HepG2 (cell line): ENCODE measurements around the gene RABEP2.

ENCODE experiments used
- ADNP ChIP-seq: sonication (generic); formaldehyde crosslinking; IDR thresholded peaks from 2 replicates; pipeline ENCODE4 v1.4.0; 2020; ENCODE audit warnings: missing genetic modification reagents
- AKAP8 ChIP-seq: sonication (generic); formaldehyde crosslinking; IDR thresholded peaks from 2 replicates; pipeline ENCODE4 v1.5.1; 2020; ENCODE audit warnings: mild to moderate bottlenecking, missing genetic modification reagents
- BATF2 ChIP-seq: sonication (generic); formaldehyde crosslinking; IDR thresholded peaks from 2 replicates; pipeline ENCODE4 v1.8.0; 2022; ENCODE audit warnings: mild to moderate bottlenecking, missing genetic modification reagents, moderate library complexity
- CBX2 ChIP-seq, 2 experiments: fragments of 200-600 bp in 1 of 2; sonication (generic); formaldehyde crosslinking in 1 of 2; IDR thresholded peaks; 2 replicates each; pipeline versions ENCODE4 v1.7.0 to v1.8.1; 2018 to 2022; ENCODE audit warnings: low read depth in 2 of 2, low read length in 1 of 2, mild to moderate bottlenecking in 1 of 2, missing genetic modification reagents in 1 of 2
- CCAR2 ChIP-seq: fragments of 200-400 bp; formaldehyde crosslinking; optimal IDR thresholded peaks from 2 replicates; pipeline ENCODE3; 2018; ENCODE audit warnings: low read depth, mild to moderate bottlenecking, low read length, moderate library complexity
- GFI1 ChIP-seq: sonication (generic); formaldehyde crosslinking; IDR thresholded peaks from 2 replicates; pipeline ENCODE4 v1.5.0; 2020; ENCODE audit warnings: missing genetic modification reagents, mild to moderate bottlenecking, borderline replicate concordance
- HDAC2 ChIP-seq: sonication (generic); formaldehyde crosslinking; IDR thresholded peaks from 2 replicates; pipeline ENCODE4 v1.4.0; 2020; ENCODE audit warnings: missing genetic modification reagents
- NFIC ChIP-seq: IDR thresholded peaks from 2 replicates; pipeline ENCODE4 v1.6.1; 2012; ENCODE audit warnings: mild to moderate bottlenecking, low read length, inconsistent platforms
- SIN3B ChIP-seq: fragments of 150-350 bp; IDR thresholded peaks from 2 replicates; pipeline ENCODE4 v1.6.1; 2014; ENCODE audit warnings: low read length
- ZFP37 ChIP-seq: sonication (generic); formaldehyde crosslinking; IDR thresholded peaks from 2 replicates; pipeline ENCODE4 v1.4.0; 2020; ENCODE audit warnings: missing genetic modification reagents, borderline replicate concordance
- ZNF274 ChIP-seq: sonication (generic); formaldehyde crosslinking; IDR thresholded peaks from 2 replicates; pipeline ENCODE4 v1.5.1; 2020; ENCODE audit warnings: mild to moderate bottlenecking, missing genetic modification reagents
- ZNF460 ChIP-seq: sonication (generic); formaldehyde crosslinking; IDR thresholded peaks from 2 replicates; pipeline ENCODE4 v1.5.1; 2020; ENCODE audit warnings: missing genetic modification reagents, mild to moderate bottlenecking, borderline replicate concordance
- ZNF564 ChIP-seq: sonication (generic); formaldehyde crosslinking; IDR thresholded peaks from 2 replicates; pipeline ENCODE4 v1.8.1; 2023; ENCODE audit warnings: mild to moderate bottlenecking, missing genetic modification reagents
- ZNF781 ChIP-seq: sonication (generic); formaldehyde crosslinking; IDR thresholded peaks from 2 replicates; pipeline ENCODE4 v1.5.1; 2020; ENCODE audit warnings: borderline replicate concordance, mild to moderate bottlenecking, missing genetic modification reagents; ENCODE audit errors: not compliant biosample characterization

- TF ChIP-seq ZNF460 (CRISPR knock-in tag) (no peak), CCAR2 (no peak), SIN3B (no peak), CBX2 (IDR thresholded peaks at IDR 0.05; ENCODE audit: low read depth, low read length) (no peak), CBX2 (CRISPR knock-in tag; IDR thresholded peaks at IDR 0.05; ENCODE audit: low read depth) (no peak), BATF2 (CRISPR knock-in tag) (no peak), HDAC2 (CRISPR knock-in tag) (no peak), AKAP8 (CRISPR knock-in tag) (no peak), ZNF564 (CRISPR knock-in tag) (no peak), ZNF274 (CRISPR knock-in tag) (no peak), ZNF781 (CRISPR knock-in tag) (no peak), ADNP (no peak), GFI1 (no peak), NFIC (no peak), ZFP37 (no peak)
Observed at GRCh38 chr16:28912558-28912957, 12.5 kb downstream of the RABEP2 start.
